PC-9 (cell line): ENCODE measurements around the gene SGPP1. TPM values are rescaled to one million over a fixed set of nuclear protein-coding genes. Genes with fewer than 3 reads are reported as not detected.

Source experiments
- total RNA-seq: library from RNA; stranded (reverse); gene quantifications from 2 replicates; pipeline ENCODE4 v1.2.3, GENCODE V29; 2021

Gene SGPP1
- total RNA-seq, 1 experiment from 2014 or later: 26.7 TPM

Other genes with a start within 250 kb of the SGPP1 start
- gene PPP2R5E, start 184.7 kb downstream of the SGPP1 start, total RNA-seq: 66.4 and 67.0 TPM in 2 replicates
- gene WDR89, start 86.2 kb downstream of the SGPP1 start, total RNA-seq: 18.2 and 18.6 TPM in 2 replicates
- 90.3 and 94.2 TPM in 2 replicates for gene SYNE2, start 124.9 kb upstream of the SGPP1 start, total RNA-seq